Retinal pigment epithelial cell (primary cell): ENCODE data around the gene CPNE6.
A peak's percentile ranks its signal among the peaks of the same experiment; 100 is the strongest.
"Not testable (repeated sequence)": the region's sequence is repeated elsewhere in the genome, so short reads cannot be mapped to it uniquely, and the experiment has no call there.

ENCODE experiments used
- DNase-seq: peaks from one replicate; pipeline ENCODE4 v3.0.0-alpha.2; 2010; ENCODE audit warnings: low read depth
- H3K4me3 ChIP-seq: 2 replicates; pipeline ENCODE4 v1.5.1; 2011; ENCODE audit warnings: mild to moderate bottlenecking, low read length, control low read depth, moderate library complexity
- TF ChIP-seq, protein P1 (sequence below): conservative IDR thresholded peaks from 2 replicates; pipeline ENCODE4 v1.5.1; 2011; ENCODE audit warnings: low read depth, low read length, control low read depth, inconsistent platforms

The CPNE6 gene

DNA sequence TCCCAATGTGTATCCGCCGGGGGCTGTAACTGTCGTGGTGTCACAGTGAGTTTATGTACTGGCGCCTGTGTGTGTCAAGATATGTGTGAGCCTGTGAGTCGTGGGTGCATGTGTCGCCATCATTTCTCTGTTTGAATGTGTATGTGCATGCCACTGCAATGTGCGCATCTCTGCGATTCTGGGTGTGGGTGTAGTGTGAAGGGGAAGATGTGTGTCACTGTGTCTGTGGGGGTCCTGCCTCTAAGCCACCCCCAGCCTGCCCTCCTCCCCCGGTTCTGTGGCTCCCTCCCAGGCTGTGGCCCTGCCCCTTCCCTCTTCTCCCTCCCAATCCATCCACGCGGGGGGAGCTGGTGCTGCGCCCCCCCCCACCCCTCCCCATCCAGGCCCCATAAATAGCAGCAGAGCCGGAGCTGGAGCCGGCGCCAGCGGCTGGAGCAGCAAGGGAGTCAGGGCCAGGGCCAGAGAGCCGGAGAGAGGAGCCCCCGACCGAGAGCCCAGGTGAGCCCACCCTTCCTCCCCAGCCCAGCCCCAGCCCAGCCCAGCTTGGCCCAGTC, at the start of gene CPNE6:
Gene CPNE6 (plus strand): TSS at position 419 of the 554 bp plus-strand sequence. CDS start 1,375 bp downstream, outside the sequence.
- DNase-seq: no peak

DNA sequence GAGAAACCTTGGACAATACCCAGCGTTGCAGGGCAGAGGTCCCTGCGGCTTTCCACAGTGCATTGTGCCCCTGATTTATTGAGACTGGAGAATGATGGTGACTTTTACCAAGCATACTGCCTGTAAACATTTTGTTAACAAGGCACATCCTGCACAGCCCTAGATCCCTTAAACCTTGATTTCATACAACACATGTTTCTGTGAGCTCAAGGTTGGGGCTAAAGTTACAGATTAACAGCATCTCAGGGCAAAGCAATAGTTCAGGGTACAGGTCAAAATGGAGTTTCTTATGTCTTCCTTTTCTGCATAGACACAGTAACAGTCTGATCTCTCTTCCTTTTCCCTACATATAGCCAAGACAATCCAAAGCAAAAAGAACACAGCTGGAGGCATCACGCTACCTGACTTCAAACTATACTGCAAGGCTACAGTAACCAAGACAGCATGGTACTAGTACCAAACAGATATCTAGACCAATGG, 46.4 kb upstream of the CPNE6 start:
- not testable (repeated sequence) for H3K4me3 ChIP-seq, DNase-seq

More for the DNA sequence above, at the start of gene CPNE6:
- no peak within 1 kb of the TSS for H3K4me3 ChIP-seq
- TF ChIP-seq, protein P1, sequence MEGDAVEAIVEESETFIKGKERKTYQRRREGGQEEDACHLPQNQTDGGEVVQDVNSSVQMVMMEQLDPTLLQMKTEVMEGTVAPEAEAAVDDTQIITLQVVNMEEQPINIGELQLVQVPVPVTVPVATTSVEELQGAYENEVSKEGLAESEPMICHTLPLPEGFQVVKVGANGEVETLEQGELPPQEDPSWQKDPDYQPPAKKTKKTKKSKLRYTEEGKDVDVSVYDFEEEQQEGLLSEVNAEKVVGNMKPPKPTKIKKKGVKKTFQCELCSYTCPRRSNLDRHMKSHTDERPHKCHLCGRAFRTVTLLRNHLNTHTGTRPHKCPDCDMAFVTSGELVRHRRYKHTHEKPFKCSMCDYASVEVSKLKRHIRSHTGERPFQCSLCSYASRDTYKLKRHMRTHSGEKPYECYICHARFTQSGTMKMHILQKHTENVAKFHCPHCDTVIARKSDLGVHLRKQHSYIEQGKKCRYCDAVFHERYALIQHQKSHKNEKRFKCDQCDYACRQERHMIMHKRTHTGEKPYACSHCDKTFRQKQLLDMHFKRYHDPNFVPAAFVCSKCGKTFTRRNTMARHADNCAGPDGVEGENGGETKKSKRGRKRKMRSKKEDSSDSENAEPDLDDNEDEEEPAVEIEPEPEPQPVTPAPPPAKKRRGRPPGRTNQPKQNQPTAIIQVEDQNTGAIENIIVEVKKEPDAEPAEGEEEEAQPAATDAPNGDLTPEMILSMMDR: no peak

DNA sequence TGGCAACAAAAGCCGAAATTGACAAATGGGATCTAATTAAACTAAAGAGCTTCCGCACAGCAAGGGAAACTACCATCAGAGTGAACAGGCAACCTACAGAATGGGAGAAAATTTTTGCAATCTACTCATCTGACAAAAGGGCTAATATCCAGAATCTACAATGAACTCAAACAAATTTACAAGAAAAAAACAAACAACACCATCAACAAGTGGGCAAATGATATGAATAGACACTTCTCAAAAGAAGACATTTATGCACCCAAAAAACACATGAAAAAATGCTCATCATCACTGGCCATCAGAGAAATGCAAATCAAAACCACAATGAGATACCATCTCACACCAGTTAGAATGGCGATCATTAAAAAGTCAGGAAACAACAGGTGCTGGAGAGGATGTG, 41.7 kb upstream of the CPNE6 start:
- not testable (repeated sequence) for H3K4me3 ChIP-seq, DNase-seq

DNA sequence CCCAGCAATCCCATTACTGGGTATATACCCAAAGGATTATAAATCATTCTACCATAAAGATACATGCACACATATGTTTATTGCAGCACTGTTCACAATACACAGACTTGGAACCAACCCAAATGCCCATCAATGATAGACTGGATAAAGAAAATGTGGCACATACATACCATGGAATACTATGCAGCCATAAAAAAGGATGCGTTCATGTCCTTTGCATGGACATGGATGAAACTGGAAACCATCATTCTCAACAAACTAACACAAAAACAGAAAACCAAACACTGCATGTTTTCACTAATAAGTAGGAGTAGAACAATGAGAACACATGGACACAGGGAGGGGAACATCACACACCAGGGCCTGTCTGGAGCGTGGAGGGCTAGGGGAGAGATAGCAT, 40.0 kb upstream of the CPNE6 start:
- DNase-seq, H3K4me3 ChIP-seq: not testable (repeated sequence)

DNA sequence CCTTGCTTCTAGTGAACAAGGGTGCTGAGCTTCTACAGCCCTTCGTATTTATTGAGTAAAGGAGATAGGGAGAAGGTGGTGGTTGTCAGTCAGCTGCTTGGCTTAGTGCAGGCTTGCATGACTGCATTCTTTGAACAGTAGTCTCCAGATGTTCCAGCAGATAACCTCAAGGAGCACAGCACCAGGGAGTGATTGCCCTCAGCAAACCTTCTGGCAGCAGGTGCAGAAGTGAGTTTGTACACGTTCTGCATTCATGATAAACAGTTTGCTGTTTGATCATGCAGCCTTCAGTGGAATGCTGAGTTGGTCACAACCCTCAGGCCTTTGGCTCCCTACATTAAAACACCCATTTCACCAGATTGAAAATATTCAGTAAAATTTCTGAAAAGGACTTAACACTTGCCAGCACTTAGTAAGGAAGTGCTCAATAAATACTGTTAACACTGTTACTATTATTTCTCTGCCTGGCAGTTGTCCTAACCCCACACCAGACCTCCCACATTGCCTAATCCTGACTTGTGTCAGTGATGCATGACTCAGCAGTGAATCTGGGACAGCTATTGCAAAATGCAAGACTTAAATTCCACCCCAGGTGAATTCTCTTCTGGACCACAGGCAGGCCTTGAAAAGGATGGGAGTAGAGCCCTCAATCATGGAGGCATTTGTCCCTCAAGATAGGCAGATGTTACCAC, 38.5 kb upstream of the CPNE6 start:
- TF ChIP-seq, protein P1: no peak

DNA sequence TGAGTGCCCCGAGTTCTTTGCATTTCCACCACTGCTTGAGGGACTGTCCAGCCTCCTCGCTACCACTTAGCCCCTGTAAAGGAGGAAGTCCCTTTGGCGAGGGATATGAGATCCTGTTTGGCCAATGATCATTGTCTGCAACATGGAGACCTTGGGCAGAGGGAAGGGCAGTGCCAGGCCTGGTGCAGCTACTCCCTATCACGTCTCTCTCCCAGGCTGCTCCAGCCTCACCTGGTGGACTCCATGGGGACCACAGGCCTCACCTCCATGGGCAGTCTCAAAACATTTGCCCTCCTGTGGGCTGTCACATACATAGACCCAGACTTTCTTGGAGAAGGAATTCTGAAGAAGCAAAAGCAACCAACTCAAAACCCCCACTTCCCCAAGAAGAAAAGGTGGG, 35.6 kb upstream of the CPNE6 start:
- not testable (repeated sequence) for DNase-seq

More for the DNA sequence above, 38.5 kb upstream of the CPNE6 start:
- no peak overlapping the region for H3K4me3 ChIP-seq
- DNase-seq: no peak

DNA sequence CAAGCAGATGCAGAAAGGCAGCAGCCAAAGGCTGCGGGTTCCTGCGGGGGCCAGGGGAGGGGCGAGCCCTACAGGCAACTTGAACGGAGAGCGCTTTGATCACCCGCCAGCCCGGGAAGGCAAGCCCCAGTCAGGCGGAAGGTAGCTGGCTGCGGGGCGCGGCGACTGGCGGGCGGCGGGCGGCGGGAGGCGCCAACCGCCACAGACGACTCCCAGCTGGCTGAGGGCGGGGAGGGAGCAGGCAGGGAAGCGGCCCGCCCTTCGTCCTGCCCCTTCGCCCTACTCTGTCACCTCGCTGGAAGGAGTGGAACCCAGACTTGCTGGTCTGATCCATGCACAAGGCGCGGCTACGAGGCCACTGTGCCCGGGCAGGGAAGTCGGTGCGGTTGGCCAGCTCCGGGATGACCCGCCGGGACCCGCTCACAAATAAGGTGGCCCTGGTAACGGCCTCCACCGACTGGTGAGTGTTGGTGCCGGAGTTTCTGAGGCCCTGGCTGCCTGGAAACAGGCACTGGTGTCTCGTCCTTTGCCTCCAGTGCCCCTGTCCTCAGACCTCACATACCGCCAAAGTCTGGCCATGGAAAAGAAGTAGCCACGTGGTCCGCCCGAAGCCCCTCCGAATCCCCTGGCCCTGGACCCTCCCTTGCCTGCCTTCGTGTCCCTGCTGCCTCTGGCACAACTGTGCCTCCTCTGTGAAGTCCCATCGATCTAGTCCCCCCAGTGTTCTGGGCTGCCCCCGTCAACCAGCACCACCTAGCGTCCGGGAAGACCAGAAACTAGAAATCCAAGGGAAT, 35.0 kb upstream of the CPNE6 start:
- peak overlapping the region; percentile 58 for H3K4me3 ChIP-seq
- no peak for DNase-seq
- TF ChIP-seq, protein P1: peak; percentile 86

More for the DNA sequence above, 35.6 kb upstream of the CPNE6 start:
- H3K4me3 ChIP-seq: peak overlapping the region; percentile 28

DNA sequence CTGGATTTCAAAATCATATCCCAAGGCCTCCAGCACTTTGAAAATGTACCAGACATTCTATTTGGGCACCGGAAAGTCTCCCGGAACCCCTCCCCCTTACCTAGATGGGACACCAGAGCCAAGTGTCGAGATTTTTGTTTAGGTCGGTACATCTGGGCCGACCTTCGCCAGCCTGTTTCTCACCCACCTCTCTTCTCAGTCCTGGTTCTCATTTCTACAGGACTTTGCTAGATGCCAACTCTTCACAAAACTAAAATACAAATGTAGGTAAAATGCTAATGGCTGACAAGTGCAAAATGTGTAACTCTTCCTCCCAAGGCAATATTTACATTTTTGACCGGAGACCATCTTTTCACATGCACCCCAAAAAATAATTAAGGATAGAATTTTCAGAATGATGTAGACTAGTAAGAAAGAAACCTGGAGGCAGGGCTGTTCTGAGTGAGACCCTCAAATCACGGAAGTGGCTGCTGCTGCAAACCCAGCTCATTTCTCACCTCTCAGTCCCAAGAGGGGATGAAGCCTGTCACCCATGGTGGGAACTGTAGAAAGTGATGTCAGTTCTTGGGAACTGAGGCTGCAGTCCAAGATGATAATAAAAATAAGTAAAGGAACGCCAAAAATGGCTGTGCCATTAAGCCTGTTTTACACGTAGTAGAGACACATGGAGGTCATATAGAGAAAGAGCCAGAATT, 34.3 kb upstream of the CPNE6 start:
- H3K4me3 ChIP-seq, DNase-seq: not testable (repeated sequence)

DNA sequence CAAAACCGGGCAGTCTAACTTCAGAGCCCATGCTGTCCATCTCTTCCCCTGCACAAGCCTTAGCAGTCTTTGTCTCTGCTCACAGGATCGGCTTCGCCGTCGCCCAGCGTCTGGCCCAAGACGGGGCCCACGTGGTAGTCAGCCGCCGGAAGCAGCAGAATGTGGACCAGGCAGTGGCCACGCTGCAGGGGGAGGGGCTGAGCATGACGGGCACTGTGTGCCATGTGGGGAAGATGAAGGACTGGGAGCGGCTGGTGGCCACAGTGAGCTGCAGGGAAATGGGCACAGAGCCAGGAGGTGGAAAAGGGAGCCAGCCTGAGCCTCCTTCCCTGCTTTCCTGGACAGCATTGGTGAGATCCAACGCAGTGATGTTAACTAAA, 33.7 kb upstream of the CPNE6 start:
- TF ChIP-seq, protein P1: no peak
- no peak for DNase-seq

More for the DNA sequence above, 33.7 kb upstream of the CPNE6 start:
- no peak overlapping the region for H3K4me3 ChIP-seq
